Right lobe of liver (tissue), 6 donors: ENCODE data around the gene MDM2. TPM values are rescaled to one million over a fixed set of nuclear protein-coding genes. Genes with fewer than 3 reads are reported as not detected.
"Not testable (repeated sequence)": the region's sequence is repeated elsewhere in the genome, so short reads cannot be mapped to it uniquely, and the experiment has no call there.

Experiments used
- ATAC-seq, 4 donors: fragments of 200-7000 bp; cut with Tn5 transposase; one replicate each; pipeline ENCODE4 v1.9.1; 2020; ENCODE audit warnings: mild to moderate bottlenecking in 4 of 4, moderate library complexity in 4 of 4
- DNase-seq, 3 donors: peaks; one replicate each; pipeline ENCODE4 v3.0.0-alpha.2; 2020
- H3K27ac ChIP-seq, 3 donors: fragments of 200-600 bp; one replicate each; pipeline ENCODE4 v1.8.0; 2022
- H3K27me3 ChIP-seq, 2 donors: fragments of 200-600 bp; one replicate each; pipeline ENCODE4 v1.8.0; 2022
- H3K36me3 ChIP-seq, 4 donors: fragments of 200-600 bp; sonication (generic) in 1 of 4; one replicate each; pipeline versions ENCODE4 v1.5.1 to v1.8.0; 2017 to 2022; ENCODE audit warnings: control low read depth in 1 of 4
- H3K4me1 ChIP-seq, 4 donors: fragments of 200-600 bp; sonication (generic) in 1 of 4; one replicate each; pipeline versions ENCODE4 v1.5.1 to v1.8.0; 2017 to 2022; ENCODE audit warnings: control low read depth in 1 of 4
- H3K4me3 ChIP-seq, 3 donors: fragments of 200-600 bp; one replicate each; pipeline ENCODE4 v1.8.0; 2022
- H3K9me3 ChIP-seq, 4 donors: fragments of 200-600 bp; sonication (generic) in 1 of 4; one replicate each; pipeline versions ENCODE4 v1.5.1 to v1.8.0; 2017 to 2022; ENCODE audit warnings: control low read depth in 1 of 4
- CTCF ChIP-seq, 4 donors: fragments of 200-600 bp in 3 of 4; fragments of 450-650 bp in 1 of 4; IDR thresholded peaks; one replicate each; pipeline versions ENCODE4 v1.5.1 to v1.8.0; 2016 to 2022; ENCODE audit warnings: antibody characterized with exemption in 4 of 4, mild to moderate bottlenecking in 2 of 4
- POLR2A ChIP-seq: fragments of 450-650 bp; IDR thresholded peaks from one replicate; pipeline ENCODE4 v1.6.1; 2017; ENCODE audit warnings: antibody characterized with exemption, mild to moderate bottlenecking
- WGBS: methylation state at CpG from one replicate; pipeline ENCODE4 v1.1.6; 2018; ENCODE audit warnings: low coverage, low lambda C conversion rate; ENCODE audit not compliant: insufficient coverage; ENCODE audit errors: missing lambda C conversion rate; 5-methylcytosine and 5-hydroxymethylcytosine counted together
- intact Hi-C, 2 donors: fragments of 100-400 bp; cut with DNase I; formaldehyde crosslinking; loops; one replicate each; pipeline versions ENCODE4 v1.11.2 to v1.14.1; 2022
- total RNA-seq, 6 experiments: library from RNA; depleted of rRNA in 2 of 6; stranded (reverse); fragments of >200 nt in 2 of 6; fragmentation: NEBNext Ultra II Directional in 3 of 6; extraction: Animal tissue kit (Norgen Biotek cat#: 25700) in 3 of 6; gene quantifications; one replicate each; pipeline versions ENCODE4 v1.1.0 to v1.2.4, GENCODE V29; 2016 to 2023
- donor health status: DM: no; HTN: yes; CAD: no.
- donor health status: DM: no; HTN: no; CAD: no.
- donor health status: DM: no; HTN: no; CAD: no.
- donor health status: DM: no; HTN: yes; CAD: no.
- donor health status: DM: no; HTN: yes; CAD: no.

MDM2 gene
- total RNA-seq, 6 experiments from 2014 or later = 56.9 to 74.3 (median 64.0) TPM

DNA sequence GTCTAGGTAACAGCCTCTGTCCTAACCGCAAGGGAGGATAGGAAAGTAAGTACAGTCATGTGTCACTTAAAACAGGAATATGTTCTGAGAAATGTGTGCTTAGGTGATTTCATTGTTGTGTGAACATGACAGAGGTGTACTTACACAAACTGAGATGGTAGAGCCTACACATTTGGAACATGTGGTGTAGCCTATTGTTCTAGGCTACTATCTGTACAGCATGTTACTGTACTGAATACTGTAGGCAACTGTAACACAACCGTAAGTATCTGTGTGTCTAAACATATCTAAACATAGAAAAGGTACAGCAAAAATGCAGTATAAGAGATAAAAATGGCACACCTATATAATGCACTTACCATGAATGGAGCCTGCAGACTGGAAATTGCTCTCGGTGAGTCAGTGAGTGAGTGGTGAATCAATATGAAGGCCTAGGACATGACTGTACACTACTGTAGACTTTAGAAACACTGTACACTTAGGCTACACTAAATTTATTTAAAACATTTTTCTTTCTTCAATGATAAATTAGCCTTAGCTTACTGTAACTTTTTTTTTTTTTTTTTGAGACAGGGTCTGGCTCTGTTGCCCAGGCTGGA is 13.2 kb upstream of the MDM2 start:
- intact Hi-C loops = no loop called here

GRCh38 chr12:68796399-68796798 is 11.6 kb upstream of the MDM2 start:
- 94% methylated on average over 15 of the region's 15 CpGs for WGBS

More for the DNA sequence above, 13.2 kb upstream of the MDM2 start:
- no peak for ATAC-seq
- Histone ChIP-seq H3K4me1 (no peaks in the 10 kb centered on the region), H3K36me3 (no peaks in the 10 kb centered on the region), H3K27me3 (no peaks in the 10 kb centered on the region), H3K4me3 (no peak overlapping the region), H3K9me3 (no peaks in the 10 kb centered on the region), H3K27ac (no peak overlapping the region)
- 92% methylated on average over 2 of the region's 3 CpGs for WGBS
- no peak for TF ChIP-seq POLR2A
- no peak for TF ChIP-seq CTCF (IDR thresholded peaks at IDR 0.05)
- no peak for DNase-seq

DNA sequence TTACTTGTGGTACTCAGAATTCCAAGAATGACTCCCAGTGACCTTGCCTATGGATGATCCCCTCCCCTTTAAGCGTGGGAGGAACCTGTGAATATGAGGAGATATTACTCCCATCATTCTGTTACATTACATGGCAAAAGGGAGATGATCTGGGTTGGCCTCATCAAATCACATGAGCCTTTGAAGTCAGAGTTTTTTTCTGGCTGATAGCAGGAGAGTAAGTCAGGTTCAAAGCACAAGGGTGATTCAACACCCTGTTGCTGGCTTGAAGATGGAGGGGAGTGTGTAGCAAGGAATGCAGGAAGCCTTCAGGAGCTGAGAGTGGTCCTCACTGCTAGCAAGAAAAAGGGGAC is 9.1 kb upstream of the MDM2 start:
- no peak for TF ChIP-seq POLR2A
- H3K9me3 ChIP-seq = no peaks in the 10 kb centered on the region
- no peak overlapping the region for H3K27ac ChIP-seq
- no peak overlapping the region for H3K4me3 ChIP-seq
- no peaks in the 10 kb centered on the region for H3K36me3 ChIP-seq
- H3K4me1 ChIP-seq = no peaks in the 10 kb centered on the region
- H3K27me3 ChIP-seq = no peaks in the 10 kb centered on the region
- DNase-seq = no peak
- WGBS = 100% methylated on average over 1 of the region's 1 CpG
- intact Hi-C loops = no loop called here
- no peak for ATAC-seq

More at GRCh38 chr12:68796399-68796798, 11.6 kb upstream of the MDM2 start:
- intact Hi-C loops = no loop called here
- H3K36me3 ChIP-seq = no peaks in the 10 kb centered on the region
- H3K4me3 ChIP-seq = no peak overlapping the region
- TF ChIP-seq CTCF (IDR thresholded peaks at IDR 0.05) (no peak), POLR2A (no peak)
- no peak overlapping the region for H3K27ac ChIP-seq
- DNase-seq (no peak), ATAC-seq (no peak)
- H3K4me1 ChIP-seq = no peaks in the 10 kb centered on the region
- no peaks in the 10 kb centered on the region for H3K27me3 ChIP-seq
- H3K9me3 ChIP-seq = no peaks in the 10 kb centered on the region

- Histone ChIP-seq H3K27ac (no peak overlapping the region), H3K36me3 (no peaks in the 10 kb centered on the region), H3K4me1 (peaks cover 0 to 3% (median 0%) of the 10 kb centered on the region in 4 donors), H3K27me3 (no peaks in the 10 kb centered on the region), H3K4me3 (no peak overlapping the region), H3K9me3 (no peaks in the 10 kb centered on the region)
- WGBS = 87% methylated on average over 5 of the region's 5 CpGs
- no peak for ATAC-seq
- intact Hi-C loops = no loop called here
- no peak for DNase-seq
- TF ChIP-seq POLR2A = no peak
- no peak for TF ChIP-seq CTCF (IDR thresholded peaks at IDR 0.05)
Observed at GRCh38 chr12:68800294-68800693, 7.7 kb upstream of the MDM2 start.

DNA sequence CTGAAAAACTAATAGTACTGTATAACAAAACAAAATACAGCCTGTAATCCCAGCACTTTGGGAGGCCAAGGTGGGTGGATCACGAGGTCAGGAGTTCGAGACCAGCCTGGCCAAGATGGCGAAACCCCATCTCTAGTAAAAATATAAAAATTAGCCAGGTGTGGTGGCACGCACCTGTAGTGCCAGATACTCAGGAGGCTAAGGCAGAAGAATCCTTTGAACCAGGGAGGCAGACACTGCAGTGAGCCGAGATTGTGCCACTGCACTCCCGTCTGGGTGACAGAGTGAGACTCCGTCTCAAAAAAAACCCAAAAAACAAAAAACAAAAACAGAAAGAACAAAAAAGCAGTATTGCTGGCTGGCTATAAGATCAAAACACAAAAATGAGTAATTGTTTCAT is 6.9 kb upstream of the MDM2 start:
- H3K36me3 ChIP-seq, H3K9me3 ChIP-seq, DNase-seq, ATAC-seq, H3K4me1 ChIP-seq, H3K4me3 ChIP-seq, H3K27ac ChIP-seq, H3K27me3 ChIP-seq, intact Hi-C loops: not testable (repeated sequence)
- WGBS = 90% methylated on average over 7 of the region's 7 CpGs

DNA sequence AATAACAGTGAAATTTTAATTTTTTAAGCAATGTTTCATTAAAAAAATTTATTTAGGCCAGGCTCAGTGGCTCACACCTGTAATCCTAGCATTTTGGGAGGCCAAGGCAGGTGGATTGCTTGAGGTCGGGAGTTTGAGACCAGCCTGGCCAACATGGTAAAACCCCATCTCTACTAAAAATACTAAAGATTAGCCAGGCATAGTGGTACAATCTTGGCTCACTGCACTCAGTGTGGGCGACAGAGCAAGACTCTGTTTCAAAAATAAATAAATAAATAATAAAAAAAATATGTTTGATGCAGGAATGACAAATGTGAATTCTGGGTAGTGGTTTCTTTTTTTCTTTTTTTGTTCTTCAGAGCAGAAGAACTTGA is 5.6 kb upstream of the MDM2 start:
- DNase-seq, H3K27ac ChIP-seq: not testable (repeated sequence)
- 82% methylated on average over 2 of the region's 2 CpGs for WGBS

GRCh38 chr12:68802911-68803651 is 4.9 kb upstream of the MDM2 start:
- 88% methylated on average over 11 of the region's 19 CpGs for WGBS
- H3K4me1 ChIP-seq, H3K4me3 ChIP-seq, intact Hi-C loops, H3K27me3 ChIP-seq, H3K36me3 ChIP-seq, H3K9me3 ChIP-seq, ATAC-seq, DNase-seq, H3K27ac ChIP-seq: not testable (repeated sequence)

More for the DNA sequence above, 5.6 kb upstream of the MDM2 start:
- H3K9me3 ChIP-seq, H3K36me3 ChIP-seq, H3K4me3 ChIP-seq, H3K27me3 ChIP-seq, ATAC-seq, H3K4me1 ChIP-seq, intact Hi-C loops: not testable (repeated sequence)
